Hippocampal formation (tissue), 2 donors: ENCODE measurements around the gene ST3GAL4.

Source experiments
- DNase-seq, 2 donors: peaks; one replicate each; lab custom pipeline; 2025; lab: John Stamatoyannopoulos, UW

Gene ST3GAL4

GRCh38 chr11:126450806-126451205 lies 95.3 kb downstream of the ST3GAL4 start:
- no peak for DNase-seq

GRCh38 chr11:126451211-126451802 lies 95.8 kb downstream of the ST3GAL4 start:
- DNase-seq: no peak

GRCh38 chr11:126452241-126453101 lies 97.0 kb downstream of the ST3GAL4 start:
- DNase-seq: peak in 1 of 2 donors; percentile 13

- DNase-seq: no peak
Measured at GRCh38 chr11:126456089-126456488, 100.6 kb downstream of the ST3GAL4 start.

- peak in 1 of 2 donors; percentile 16 for DNase-seq
Measured at GRCh38 chr11:126456783-126457542, 101.5 kb downstream of the ST3GAL4 start.

GRCh38 chr11:126457817-126458216 lies 102.3 kb downstream of the ST3GAL4 start:
- DNase-seq: no peak

GRCh38 chr11:126459691-126460281 lies 104.3 kb downstream of the ST3GAL4 start:
- DNase-seq: peak; percentile 27 to 83

- DNase-seq: no peak
Measured at GRCh38 chr11:126460417-126461095, 105.1 kb downstream of the ST3GAL4 start.

GRCh38 chr11:126461096-126461440 lies 105.6 kb downstream of the ST3GAL4 start:
- no peak for DNase-seq

GRCh38 chr11:126461996-126462395 lies 106.5 kb downstream of the ST3GAL4 start:
- no peak for DNase-seq

- DNase-seq: no peak
Measured at GRCh38 chr11:126462422-126462821, 106.9 kb downstream of the ST3GAL4 start.
